C4-2B (cell line): ENCODE data around the gene ABL2.

Experiments
- H3K27ac ChIP-seq: fragments of 450-650 bp; 2 replicates; pipeline ENCODE4 v1.5.1; 2017
- ZFX ChIP-seq: fragments of 450-650 bp; IDR thresholded peaks from 2 replicates; pipeline ENCODE4 v1.6.1; 2017
- TF ChIP-seq, protein P1 (sequence below): fragments of 450-650 bp; conservative IDR thresholded peaks from 2 replicates; pipeline ENCODE4 v1.5.1; 2017; ENCODE audit warnings: mild to moderate bottlenecking

The ABL2 gene

DNA sequence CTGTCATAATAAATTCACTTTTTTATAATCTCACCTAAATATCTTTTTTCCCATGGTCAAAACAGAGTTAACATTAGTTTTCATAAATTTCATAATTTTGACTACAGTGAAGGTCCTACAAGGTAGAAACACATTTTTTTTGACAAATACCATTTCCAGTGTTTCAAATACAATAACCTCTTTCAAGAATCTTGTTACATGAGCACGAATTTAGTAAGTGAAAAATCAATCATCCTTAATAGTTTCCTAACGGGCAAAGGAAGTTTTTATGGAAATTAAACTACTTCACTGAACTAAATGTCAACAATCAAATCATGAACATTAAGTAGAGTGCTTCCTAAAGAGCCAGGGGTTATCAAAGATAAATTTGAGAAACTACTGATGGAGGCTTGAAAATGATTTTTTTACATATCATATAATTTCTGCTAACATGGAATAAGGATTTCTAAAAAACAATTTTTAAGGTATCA lies 35.4 kb downstream of the ABL2 start:
- TF ChIP-seq ZFX: no peak
- TF ChIP-seq, protein P1, sequence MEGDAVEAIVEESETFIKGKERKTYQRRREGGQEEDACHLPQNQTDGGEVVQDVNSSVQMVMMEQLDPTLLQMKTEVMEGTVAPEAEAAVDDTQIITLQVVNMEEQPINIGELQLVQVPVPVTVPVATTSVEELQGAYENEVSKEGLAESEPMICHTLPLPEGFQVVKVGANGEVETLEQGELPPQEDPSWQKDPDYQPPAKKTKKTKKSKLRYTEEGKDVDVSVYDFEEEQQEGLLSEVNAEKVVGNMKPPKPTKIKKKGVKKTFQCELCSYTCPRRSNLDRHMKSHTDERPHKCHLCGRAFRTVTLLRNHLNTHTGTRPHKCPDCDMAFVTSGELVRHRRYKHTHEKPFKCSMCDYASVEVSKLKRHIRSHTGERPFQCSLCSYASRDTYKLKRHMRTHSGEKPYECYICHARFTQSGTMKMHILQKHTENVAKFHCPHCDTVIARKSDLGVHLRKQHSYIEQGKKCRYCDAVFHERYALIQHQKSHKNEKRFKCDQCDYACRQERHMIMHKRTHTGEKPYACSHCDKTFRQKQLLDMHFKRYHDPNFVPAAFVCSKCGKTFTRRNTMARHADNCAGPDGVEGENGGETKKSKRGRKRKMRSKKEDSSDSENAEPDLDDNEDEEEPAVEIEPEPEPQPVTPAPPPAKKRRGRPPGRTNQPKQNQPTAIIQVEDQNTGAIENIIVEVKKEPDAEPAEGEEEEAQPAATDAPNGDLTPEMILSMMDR: peak; percentile 51
- no peak overlapping the region for H3K27ac ChIP-seq

DNA sequence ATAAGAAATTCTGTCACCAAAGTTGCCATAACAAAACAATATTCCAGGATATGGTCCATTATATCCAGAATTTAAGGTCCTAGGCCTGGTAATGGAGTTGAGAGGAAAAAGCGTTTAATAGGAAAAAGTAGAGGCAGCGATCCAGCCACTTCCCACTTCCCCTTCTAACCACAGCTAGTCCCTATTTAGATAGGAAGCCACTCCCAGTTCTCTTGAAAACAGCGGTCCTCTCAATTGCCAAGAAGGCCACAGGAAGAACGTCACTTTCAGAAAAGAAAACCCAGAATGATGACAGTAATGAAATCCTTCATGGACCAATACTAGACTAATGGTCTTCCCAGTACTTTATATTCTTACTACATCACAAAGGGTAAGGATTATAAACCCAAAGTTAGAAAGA lies 38.6 kb downstream of the ABL2 start:
- H3K27ac ChIP-seq: no peak overlapping the region
- no peak for TF ChIP-seq ZFX
- TF ChIP-seq, protein P1: no peak

DNA sequence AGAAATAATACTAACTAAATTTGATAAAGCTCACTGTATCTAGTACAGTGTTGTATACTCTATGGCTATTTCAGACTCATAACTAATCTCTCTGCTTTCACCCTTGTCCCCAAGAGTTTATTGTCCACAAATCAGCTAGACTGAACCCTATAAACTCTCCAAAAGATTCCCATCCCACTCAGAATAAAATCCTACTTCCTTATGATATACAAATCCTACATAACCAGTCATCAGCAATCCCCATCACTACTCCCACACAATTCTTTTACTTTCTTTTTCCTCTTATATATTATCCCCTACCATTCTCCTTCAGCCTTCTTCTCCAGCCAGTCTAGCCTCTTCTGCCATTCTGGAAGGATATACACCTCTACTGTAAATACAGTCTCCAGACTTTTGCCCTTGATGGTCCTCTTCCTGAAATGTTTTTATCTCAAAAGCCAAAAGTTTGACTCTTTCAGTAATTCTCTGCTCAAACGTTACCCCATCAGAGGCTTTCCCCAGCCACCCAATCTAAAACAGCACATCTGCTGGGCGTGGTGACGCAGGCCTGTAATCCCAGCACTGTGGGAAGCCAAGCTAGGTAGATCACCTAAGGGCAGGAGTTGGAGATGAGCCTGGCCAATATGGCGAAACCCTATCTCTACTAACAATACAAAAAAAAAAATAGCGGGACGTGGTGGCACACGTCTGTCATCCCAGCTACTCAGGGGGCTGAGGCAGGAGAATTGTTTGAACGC lies 41.6 kb downstream of the ABL2 start:
- no peak overlapping the region for H3K27ac ChIP-seq
- TF ChIP-seq, protein P1: no peak
- no peak for TF ChIP-seq ZFX

DNA sequence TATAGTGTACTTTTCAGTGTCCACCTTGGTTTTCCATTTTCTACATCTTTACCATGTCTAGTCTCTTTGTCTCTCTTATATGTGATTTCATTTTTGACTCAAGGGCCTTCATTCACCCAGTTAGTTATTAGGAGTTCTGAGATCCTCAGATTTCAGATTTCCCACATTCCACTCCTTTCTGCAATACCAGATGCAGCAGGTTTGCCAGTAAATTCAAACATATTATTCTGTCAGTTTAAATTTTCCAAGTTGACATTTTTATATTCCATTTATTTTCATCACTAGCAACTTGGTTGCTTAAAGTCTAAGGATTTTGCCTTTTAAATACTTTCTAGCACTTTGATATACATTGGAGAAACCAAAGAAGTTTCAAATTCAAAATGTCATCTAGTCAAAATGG lies 42.4 kb downstream of the ABL2 start:
- H3K27ac ChIP-seq: no peak overlapping the region
- no peak for TF ChIP-seq ZFX
- TF ChIP-seq, protein P1: no peak

DNA sequence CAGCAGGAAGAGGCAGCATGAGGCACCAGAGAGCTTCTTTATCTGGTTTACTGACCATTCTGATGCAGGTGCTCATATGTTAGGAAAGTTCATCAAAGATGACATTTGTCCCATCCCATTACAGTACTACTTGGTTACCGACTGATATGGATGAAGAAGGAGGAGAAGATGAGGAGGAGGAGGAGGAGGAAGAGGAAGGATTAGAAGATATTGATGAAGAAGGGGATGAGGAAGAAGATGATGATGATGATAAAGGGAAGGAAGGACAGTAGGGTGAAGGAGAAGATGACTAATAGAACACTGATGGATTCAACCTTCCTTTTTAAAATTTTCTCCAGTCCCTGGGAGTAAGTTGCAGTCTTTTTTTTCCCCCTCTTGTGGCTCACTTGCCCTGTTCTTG lies 45.1 kb downstream of the ABL2 start:
- no peak for TF ChIP-seq ZFX
- TF ChIP-seq, protein P1: no peak
- no peak overlapping the region for H3K27ac ChIP-seq

DNA sequence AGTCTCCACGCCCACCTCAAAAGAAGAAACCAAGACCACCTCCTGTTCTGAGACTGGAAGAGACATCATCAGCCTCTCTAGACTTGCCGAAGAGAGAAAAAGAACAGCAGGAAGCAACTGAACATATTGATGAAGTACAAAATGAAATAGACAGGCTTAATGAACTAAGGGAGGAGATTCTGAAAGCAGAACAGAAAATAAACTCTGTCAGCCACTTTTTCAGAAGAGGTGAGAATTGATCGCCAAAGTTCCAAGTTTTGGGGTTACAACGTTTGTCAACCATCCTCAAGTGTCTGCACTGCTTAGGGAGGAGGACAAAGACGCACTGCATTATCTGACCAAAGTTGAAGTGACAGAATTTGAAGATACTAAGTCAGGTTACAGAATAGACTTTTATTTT lies 45.6 kb downstream of the ABL2 start:
- H3K27ac ChIP-seq: no peak overlapping the region
- TF ChIP-seq, protein P1: no peak
- TF ChIP-seq ZFX: no peak

DNA sequence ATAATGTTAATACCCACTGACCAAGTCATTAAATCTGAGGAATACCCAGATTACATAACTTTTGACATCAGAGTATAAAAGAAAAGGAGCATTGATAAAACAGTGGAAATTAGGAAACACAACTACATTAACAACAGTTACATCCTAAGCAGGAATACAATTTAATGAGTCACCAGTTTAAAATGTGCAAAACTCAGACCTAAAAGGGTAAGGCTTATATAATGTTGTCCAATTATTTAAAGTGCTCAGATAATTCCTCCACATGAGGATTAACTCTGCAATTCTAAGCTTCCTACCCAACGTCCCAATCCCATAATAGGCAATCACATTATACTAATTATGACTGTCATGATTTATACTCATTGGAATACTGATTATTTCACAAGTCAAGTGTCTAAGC lies 50.5 kb downstream of the ABL2 start:
- H3K27ac ChIP-seq: no peak overlapping the region
- no peak for TF ChIP-seq ZFX
- TF ChIP-seq, protein P1: no peak
